Glutamatergic neuron (in vitro differentiated cells): Measurements from ENCODE around the gene PPP1R7. TPM values are rescaled to one million over a fixed set of nuclear protein-coding genes. Genes with fewer than 3 reads are reported as not detected.

Source experiments
- DNase-seq: peaks from one replicate; pipeline ENCODE4 v3.0.0; 2022
- H3K27ac Mint-ChIP-seq: one replicate; pipeline ENCODE4 v1.8.0; 2020; ENCODE audit warnings: mild to moderate bottlenecking, mixed read lengths, inconsistent platforms; ENCODE audit not compliant: unreplicated experiment
- H3K27me3 Mint-ChIP-seq: one replicate; pipeline ENCODE4 v1.8.0; 2020; ENCODE audit warnings: mild to moderate bottlenecking, moderate library complexity, mixed read lengths, inconsistent platforms; ENCODE audit not compliant: unreplicated experiment
- H3K36me3 Mint-ChIP-seq: one replicate; pipeline ENCODE4 v1.8.0; 2020; ENCODE audit warnings: mild to moderate bottlenecking, mixed read lengths, inconsistent platforms; ENCODE audit not compliant: unreplicated experiment
- H3K4me1 Mint-ChIP-seq: one replicate; pipeline ENCODE4 v1.8.0; 2020; ENCODE audit warnings: mild to moderate bottlenecking, low read depth, mixed read lengths, inconsistent platforms; ENCODE audit not compliant: unreplicated experiment
- H3K4me3 Mint-ChIP-seq: one replicate; pipeline ENCODE4 v1.8.0; 2020; ENCODE audit warnings: mild to moderate bottlenecking, mixed read lengths, inconsistent platforms; ENCODE audit not compliant: unreplicated experiment
- H3K9me3 Mint-ChIP-seq: one replicate; pipeline ENCODE4 v1.8.0; 2020; ENCODE audit warnings: mild to moderate bottlenecking, moderate library complexity, mixed read lengths, inconsistent platforms; ENCODE audit not compliant: unreplicated experiment
- total RNA-seq: library from RNA; stranded (reverse); fragmentation: NEBNext Ultra II Directional; extraction: Animal tissue kit (Norgen Biotek cat#: 25700); gene quantifications from one replicate; pipeline ENCODE4 v1.2.1, GENCODE V29; 2021; ENCODE audit not compliant: unreplicated experiment
- TF ChIP-seq, protein P1 (sequence below): fragments of 200-600 bp; sonication (generic); IDR thresholded peaks from one replicate; pipeline ENCODE4 v1.5.0; 2021; ENCODE audit not compliant: partially characterized antibody, unreplicated experiment

PPP1R7 gene
- total RNA-seq, 1 donor from 2014 or later, result 53.9 TPM

DNA sequence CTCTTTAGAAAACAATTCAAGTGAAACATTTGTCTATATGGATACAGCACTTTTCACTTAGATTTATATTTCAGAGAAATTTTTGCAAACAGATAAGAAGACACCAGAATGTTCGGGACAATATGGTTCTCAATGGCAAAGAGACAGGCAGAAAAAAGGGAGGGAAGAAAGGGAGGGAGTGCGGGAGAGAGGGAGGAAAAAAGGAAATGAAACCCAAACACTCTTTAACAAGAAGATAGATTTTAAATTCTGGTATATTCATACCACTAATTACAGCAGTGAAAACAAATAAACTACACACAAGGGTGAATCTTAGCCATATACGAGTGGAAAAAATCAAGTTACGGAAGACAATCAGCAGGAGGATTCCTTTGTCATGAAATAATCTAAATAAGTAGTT, 4.0 kb upstream of the PPP1R7 start:
- Mint-ChIP-seq H3K27me3 (peaks cover 10% of the 10 kb centered on the region), H3K36me3 (peaks cover 5% of the 10 kb centered on the region), H3K27ac (no peak overlapping the region), H3K4me3 (no peak overlapping the region), H3K9me3 (peaks cover 10% of the 10 kb centered on the region), H3K4me1 (peaks cover 10% of the 10 kb centered on the region)
- no peak for DNase-seq
- TF ChIP-seq, protein P1, sequence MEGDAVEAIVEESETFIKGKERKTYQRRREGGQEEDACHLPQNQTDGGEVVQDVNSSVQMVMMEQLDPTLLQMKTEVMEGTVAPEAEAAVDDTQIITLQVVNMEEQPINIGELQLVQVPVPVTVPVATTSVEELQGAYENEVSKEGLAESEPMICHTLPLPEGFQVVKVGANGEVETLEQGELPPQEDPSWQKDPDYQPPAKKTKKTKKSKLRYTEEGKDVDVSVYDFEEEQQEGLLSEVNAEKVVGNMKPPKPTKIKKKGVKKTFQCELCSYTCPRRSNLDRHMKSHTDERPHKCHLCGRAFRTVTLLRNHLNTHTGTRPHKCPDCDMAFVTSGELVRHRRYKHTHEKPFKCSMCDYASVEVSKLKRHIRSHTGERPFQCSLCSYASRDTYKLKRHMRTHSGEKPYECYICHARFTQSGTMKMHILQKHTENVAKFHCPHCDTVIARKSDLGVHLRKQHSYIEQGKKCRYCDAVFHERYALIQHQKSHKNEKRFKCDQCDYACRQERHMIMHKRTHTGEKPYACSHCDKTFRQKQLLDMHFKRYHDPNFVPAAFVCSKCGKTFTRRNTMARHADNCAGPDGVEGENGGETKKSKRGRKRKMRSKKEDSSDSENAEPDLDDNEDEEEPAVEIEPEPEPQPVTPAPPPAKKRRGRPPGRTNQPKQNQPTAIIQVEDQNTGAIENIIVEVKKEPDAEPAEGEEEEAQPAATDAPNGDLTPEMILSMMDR, result no peak

DNA sequence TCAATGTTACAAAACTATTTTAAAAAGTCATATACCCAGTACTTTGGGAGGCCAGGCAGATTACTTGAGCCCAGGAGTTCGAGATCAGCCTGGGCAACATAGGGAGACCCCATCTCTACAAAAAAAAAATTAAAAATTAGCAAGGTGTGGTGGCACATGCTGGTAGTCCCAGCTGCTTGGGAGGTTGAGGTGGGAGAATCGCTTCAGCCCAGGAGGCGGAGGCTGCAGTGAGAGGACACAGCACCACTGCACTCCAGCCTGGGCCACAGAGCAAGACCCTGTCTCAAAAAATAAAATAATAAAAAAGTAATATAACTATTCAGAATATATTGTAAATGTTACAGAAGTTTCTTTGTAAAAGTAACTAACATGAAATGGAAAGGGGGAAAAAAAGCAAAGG, 2.9 kb upstream of the PPP1R7 start:
- peak overlapping the region; percentile 99 for H3K4me3 Mint-ChIP-seq
- H3K27me3 Mint-ChIP-seq, result peaks cover 4% of the 10 kb centered on the region
- H3K27ac Mint-ChIP-seq, result no peak overlapping the region
- peaks cover 5% of the 10 kb centered on the region for H3K36me3 Mint-ChIP-seq
- TF ChIP-seq, protein P1, result no peak
- H3K9me3 Mint-ChIP-seq, result peaks cover 11% of the 10 kb centered on the region
- peaks cover 10% of the 10 kb centered on the region for H3K4me1 Mint-ChIP-seq
- no peak for DNase-seq

GRCh38 chr2:241148239-241148638, 2.0 kb upstream of the PPP1R7 start:
- no peak overlapping the region for H3K27ac Mint-ChIP-seq
- peaks cover 5% of the 10 kb centered on the region for H3K36me3 Mint-ChIP-seq
- H3K9me3 Mint-ChIP-seq, result peaks cover 7% of the 10 kb centered on the region

DNA sequence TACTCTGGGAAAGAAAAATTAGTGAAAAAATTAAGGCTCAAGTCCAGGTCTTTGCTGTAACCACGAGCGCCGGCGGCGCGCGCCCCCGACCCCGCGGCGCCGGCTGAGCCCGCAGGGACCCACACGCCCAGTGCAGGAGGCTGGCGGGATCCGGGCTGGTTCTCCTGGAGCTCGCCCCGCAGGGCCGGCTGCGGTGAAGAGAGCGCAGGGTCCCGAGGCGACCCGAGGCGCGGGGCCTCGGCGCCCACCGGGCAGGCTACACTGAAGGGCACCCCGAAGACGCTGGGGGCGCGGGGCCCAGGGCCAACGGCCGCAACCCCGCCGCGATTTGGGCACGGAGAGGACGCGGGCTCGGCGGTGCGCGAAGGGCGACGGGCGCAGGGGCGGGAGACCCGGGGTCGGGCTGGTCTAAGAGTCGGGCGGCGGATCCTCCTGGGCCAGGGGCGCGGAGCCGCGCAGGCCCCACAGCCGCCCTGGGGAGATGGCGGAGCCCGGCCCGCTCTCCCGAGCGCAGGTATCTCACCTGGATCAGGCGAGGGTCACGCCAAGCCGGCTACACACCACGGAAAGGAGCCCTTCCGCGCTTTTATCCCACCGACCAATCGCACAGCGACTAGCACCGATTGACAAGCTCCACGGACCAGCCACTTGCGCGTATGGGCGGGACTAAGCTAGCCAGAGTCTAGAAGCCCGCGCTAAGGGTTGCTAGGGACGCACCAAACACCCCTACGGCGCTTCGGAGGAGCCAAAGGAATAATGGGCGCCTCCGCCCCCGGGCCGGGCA, 1.2 kb upstream of the PPP1R7 start, which contains the start of gene PASK:
TSS of gene PASK (minus strand) at position 582 of the 784 bp plus-strand sequence. CDS start 6,440 bp downstream, outside the sequence.
- DNase-seq, result peak; percentile 94
- H3K27ac Mint-ChIP-seq, result peak within 1 kb of the TSS; percentile 89
- TF ChIP-seq, protein P1, result no peak
- peaks cover 10% of the 10 kb centered on the region for H3K4me1 Mint-ChIP-seq
- H3K4me3 Mint-ChIP-seq, result peak within 1 kb of the TSS; percentile 99
- H3K36me3 Mint-ChIP-seq, result peaks cover 5% of the 10 kb centered on the region
- H3K9me3 Mint-ChIP-seq, result peaks cover 7% of the 10 kb centered on the region
- H3K27me3 Mint-ChIP-seq, result peaks cover 4% of the 10 kb centered on the region

More at GRCh38 chr2:241148239-241148638, 2.0 kb upstream of the PPP1R7 start:
- TF ChIP-seq, protein P1, result no peak
- Mint-ChIP-seq H3K27me3 (peaks cover 4% of the 10 kb centered on the region), H3K4me3 (peak overlapping the region; percentile 99), H3K4me1 (peaks cover 10% of the 10 kb centered on the region)
- DNase-seq, result no peak

- no peak for DNase-seq
- peaks cover 7% of the 10 kb centered on the region for H3K9me3 Mint-ChIP-seq
- TF ChIP-seq, protein P1, result no peak
- H3K27ac Mint-ChIP-seq, result peak overlapping the region; percentile 66
- peaks cover 4% of the 10 kb centered on the region for H3K27me3 Mint-ChIP-seq
- peaks cover 10% of the 10 kb centered on the region for H3K4me1 Mint-ChIP-seq
- peaks cover 5% of the 10 kb centered on the region for H3K36me3 Mint-ChIP-seq
- peak overlapping the region; percentile 99 for H3K4me3 Mint-ChIP-seq
Observed at GRCh38 chr2:241149675-241149924, 667 bp upstream of the PPP1R7 start.
